HG02623 (cell line): ENCODE measurements around the gene CLEC10A.
"Not testable (repeated sequence)": the region's sequence is repeated elsewhere in the genome, so short reads cannot be mapped to it uniquely, and the experiment has no call there.

ENCODE experiments used
- ATAC-seq: cut with Tn5 transposase; IDR thresholded peaks from one replicate; pipeline ENCODE4 v1.9.1; 2021; ENCODE audit warnings: moderate library complexity; ENCODE audit not compliant: unreplicated experiment

CLEC10A gene

DNA sequence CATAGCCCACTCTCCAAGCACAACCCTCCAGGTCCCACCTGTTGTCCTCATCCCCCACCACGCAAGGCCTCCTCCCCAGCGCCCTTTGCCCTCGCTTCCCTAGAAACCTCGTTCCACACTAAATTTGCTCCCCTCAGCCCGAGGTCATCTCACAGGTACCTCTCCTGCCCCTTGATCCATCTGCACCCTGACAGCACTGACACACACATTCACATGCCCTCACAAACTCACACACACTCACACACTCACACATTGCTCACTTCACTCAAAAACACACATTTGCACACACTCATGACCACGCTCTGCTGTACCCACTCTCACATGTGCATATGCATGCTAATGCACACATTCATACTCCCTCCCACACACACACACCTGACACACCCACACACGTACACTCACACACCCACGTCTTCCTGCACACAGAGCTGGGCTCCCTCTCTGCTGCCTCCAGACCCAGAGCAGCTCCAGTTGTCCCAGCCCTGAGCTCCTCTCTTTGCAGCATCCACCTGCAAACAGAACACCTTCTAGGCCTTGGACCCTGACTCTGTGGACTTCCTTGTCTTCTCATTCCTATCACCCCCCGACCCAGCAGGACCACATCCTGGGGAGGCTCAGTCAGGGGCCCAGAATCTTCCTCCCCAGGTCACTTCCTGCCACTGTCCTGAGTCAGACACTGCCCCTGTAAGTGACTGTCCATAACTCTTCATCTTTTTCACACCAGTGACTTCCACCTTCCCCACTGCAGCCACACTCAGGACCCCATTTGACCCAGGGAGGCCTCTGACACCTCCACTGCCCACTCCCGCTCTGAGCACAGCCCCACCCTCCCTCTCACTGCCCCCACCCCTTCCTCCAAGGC lies 29.6 kb upstream of the CLEC10A start:
- no peak for ATAC-seq

DNA sequence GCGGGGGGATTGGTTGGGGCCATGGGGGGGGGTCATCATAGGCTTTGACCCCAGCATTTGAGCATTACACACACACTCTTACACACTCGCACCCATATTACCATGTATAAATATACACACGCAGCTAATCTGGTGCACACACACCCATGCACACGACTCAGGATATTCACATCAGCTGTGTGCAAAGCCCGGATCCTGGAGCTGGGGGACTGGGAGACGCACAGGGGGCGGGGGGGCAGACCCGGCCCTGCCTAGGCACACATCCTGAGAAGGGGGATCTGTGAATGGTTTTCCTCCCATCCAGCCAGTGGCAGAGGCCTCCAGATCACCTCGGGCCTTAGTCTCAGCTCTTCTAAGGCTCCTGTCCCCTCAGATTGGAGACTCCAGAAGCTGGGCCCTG lies 28.9 kb upstream of the CLEC10A start:
- ATAC-seq: no peak

DNA sequence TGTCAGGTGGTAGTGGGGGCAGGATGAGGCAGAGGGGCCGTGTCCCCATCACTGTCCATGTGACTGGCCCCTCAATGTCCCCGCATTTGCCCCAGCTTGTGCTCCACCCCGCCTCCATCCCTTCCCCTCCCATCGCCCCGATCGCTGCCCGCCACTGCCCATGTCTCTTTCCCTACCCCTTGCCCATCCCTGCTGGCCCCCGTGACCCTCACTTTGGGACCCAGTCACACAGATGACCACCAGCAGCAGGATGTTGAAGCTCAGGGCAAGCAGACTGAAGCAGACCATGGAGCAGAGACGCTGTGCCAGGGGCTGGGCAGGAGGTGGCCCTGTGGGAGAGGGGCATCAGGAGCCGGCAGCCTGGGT lies 28.5 kb upstream of the CLEC10A start:
- no peak for ATAC-seq

DNA sequence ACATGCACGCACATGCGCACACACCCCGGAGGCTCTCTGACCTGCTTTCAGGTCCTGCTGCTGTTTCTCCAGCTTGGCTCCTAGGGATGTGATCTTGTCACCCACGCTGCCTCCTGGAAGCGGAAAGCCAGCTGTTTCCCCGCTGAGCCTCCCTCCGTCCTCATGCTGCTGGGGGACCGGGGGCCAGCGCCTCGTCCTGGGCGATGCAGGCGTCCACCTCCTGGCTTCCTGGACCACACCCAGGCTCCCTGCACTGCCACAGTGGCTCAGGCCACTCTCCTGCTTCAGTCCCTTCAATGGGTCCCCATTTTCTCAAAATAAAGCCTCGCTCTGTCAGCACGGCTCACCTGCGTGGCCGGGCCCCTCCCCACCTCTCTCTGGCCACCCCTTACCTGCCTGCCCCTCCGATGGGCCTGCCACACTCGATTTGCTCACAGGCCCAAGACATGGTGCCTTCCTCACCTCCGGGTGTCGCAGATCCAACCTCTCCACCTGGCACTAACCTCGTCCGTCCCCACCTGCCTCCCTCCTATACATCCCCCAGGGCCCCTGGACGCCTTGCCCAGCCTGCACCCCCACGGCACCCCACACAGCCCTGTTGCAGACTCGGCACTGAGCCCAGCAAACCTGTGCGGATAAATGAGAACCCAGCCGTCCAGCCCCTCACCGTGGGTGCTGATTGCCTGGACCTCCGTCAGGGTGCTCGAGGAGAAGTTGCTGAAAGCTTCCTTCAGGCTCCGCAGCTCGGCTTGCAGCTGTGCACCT lies 27.9 kb upstream of the CLEC10A start:
- no peak for ATAC-seq

DNA sequence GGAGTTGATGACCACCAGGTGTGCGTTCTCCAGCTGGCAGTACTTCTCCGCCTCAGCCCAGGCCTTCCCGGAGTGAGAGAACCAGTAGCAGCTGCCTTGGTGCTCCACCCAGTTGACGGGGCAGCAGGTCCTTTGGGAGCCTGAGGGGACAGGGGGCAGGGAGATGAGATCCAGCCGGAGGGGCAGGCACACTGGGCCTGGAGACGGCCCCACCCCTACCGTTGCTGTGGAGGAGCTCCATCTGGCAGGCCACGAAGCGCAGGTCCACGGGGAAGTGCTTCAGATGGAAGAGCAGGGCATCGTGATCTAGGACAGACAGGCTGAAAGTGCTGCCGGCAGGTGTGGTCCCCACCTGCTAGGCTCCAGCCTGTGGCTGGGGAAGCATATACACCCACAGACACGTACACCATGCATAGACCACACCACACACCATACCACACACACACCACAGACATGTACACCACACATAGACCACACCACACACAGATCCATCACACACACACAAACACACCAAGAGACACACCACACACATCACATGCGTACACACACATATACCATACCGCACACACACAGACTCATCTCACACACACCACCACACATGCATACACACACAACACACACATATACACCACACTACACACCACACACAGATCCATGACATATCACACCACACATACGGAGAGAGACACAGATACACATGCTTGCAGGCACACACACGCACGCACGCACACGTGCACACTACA lies 27.1 kb upstream of the CLEC10A start:
- ATAC-seq: no peak

DNA sequence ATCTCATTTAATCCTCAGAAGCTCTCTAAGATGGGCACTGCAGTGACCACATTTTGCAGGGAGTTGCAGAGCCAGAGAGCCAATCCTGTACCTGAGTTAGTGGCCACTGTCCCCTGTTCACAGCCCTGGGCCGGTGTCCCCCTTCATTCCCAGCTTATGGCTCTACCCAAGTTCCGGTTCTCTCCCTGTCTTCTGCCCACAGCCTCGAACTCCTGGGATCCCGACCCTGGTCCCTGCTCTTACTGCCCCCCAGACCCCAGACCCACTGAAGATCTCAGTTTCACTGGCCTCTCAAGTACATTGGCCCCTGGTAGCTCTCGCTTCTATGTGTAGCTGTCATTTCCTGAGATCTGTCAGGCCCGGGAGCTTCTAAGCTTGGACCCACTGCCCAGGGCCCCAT lies 22.4 kb upstream of the CLEC10A start:
- no peak for ATAC-seq

DNA sequence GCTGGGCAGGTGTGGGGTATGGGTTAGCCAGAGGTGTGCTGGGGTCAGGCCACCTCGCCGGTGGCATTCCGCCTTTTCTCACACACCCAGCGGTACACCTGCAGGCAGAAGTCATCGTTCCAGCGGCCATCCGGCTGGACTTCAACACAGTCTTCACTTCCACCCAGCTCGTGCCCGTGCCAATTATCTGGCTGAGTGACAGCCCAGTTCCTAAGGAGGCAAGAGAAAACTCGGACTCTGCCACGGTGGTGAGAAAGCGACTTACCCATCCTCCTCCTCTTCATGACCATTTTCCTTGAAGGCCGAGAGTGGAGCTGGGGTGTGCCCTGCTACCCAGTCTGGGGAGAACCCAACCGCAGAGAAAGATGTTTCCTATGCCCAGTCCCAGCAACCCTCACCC lies 21.5 kb upstream of the CLEC10A start:
- ATAC-seq: no peak

DNA sequence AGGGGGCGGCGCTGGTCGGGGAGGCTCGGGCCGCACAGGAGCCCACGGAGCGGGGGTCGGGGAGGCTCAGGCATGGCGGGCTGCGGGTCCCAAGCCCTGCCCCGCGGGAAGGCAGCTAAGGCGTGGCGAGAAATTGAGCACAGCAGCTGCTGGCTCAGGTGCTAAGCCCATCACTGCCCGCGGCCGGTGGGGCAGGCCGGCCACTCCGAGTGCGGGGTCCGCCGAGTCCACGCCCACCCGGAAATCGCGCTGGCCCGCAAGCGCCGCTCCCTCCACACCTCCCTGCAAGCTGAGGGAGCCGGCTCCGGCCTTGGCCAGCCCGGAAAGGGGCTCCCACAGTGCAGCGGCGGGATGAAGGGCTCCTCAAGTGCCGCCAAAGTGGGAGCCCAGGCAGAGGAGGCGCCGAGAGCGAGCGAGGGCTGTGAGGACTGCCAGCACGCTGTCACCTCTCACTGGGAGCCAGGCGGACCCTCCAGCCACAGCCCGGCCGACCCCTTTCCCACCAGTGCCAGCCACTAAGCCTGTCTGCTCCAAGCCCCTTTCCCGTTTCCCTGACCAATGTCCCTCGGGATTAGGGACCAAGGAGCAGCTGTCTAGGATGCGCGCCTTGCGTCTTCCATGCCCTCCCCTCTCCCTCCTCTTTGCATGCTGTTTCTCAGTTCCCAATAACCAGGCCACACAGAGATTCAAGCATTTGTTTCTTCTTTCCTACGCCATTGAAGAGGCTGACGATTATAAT lies 20.8 kb upstream of the CLEC10A start:
- not testable (repeated sequence) for ATAC-seq

DNA sequence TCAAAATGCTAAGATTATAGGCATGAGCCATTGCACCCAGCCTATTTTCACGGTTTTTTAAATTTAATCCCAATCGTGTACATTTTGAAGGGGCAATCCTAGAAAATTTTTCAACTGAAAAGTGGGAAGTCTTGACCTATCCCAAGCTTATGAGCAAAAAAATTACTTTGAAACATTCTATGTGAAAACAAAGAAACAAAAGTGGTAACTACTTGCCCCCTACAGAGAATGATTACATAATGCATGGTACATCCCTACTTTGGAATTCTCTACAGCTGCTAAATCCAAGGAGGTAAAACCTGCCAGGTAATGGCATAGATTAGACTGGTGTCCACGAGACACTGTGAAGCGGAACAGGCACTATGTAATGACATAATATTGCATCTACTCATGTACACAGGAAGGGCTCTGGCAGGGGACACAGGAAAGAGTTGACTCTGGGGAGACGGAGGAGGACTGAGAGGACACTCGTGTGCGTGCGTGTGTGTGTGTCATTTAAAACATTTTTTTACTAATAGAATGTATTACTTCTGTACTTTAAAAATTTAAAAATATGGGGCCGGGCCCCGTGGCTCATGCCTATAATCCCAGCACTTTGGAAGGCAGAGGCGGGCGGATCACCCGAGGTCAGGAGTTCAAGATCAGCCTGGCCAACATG lies 18.9 kb upstream of the CLEC10A start:
- no peak for ATAC-seq

DNA sequence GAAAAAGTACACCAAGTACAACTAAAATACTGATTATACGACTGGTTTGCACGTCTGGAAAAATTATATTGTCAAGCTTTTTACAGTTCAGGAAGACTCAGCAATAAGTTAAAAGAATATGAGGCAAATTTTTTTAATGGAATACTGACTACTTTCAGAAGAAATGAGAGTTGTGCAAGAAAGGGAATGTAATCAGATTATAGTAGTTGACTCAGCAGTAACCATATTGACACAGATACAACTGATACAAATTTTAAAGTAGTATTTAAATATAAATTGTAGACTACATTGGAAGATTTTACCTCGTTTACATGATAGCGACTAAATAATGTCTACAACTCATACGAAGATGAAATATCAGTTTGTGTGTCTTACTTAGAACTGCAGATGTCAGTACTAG lies 17.9 kb upstream of the CLEC10A start:
- ATAC-seq: no peak

DNA sequence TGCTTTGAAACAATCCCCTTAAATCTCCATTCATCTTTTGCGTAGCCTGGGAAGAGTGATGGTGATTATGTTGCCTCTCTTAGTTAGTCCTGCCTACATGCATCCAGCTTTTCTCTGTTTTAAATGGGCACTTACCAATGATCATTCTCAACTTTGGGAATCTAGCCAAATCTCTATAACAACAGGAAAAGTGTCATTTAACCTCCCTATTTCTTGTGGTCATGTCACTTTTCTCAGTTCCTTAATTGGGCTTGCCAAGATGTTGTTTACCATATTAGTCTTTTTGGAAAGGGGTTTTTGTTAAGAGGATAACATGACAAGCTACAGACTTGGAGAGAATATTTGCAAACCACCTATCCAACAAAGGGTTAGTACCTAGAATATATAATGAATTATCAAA lies 15.6 kb upstream of the CLEC10A start:
- ATAC-seq: no peak

DNA sequence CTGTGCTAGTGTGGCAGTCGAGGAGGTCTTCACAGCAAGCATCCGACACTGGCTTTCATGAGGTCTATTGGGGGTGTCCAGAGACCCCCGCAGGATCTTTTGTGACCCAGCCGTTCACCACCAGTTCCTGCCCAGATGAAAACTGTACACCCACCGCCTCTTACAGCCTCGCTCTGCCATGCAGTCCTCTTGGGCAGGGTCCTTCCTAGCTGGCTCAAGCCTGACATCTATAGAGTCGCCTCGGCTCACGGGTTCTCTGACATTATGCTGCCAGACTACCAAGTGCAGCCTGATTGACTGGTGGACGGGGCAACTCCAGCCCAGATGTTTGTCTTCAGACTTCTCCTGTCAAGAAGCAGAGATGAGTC lies 14.6 kb upstream of the CLEC10A start:
- no peak for ATAC-seq

DNA sequence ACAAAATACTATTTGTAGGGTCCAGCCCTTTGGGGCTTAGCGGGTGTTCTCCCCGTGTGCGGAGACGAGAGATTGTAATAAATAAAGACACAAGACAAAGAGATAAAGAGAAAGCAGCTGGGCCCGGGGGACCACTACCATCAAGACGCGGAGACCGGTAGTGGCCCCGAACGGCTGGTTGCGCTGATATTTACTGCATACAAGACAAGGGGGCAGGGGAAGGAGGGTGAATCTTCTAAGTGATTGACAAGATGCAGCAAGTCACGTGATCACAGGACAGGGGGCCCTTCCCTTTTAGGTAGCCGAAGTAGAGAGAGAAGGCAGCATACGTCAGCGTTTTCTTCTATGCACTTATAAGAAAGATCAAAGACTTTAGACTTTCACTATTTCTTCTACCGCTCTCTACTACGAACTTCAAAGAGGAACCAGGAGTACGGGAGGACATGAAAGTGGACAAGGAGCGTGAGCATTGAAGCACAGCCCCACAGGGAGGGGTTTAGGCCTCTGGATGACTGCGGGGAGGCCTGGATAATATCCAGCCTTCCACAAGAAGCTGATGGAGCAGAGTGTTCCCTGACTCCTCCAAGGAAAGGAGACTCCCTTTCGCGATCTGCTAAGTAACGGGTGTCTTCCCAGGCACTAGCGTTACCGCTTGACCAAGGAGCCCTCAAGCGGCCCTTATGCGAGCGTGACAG lies 11.4 kb upstream of the CLEC10A start:
- ATAC-seq: not testable (repeated sequence)

DNA sequence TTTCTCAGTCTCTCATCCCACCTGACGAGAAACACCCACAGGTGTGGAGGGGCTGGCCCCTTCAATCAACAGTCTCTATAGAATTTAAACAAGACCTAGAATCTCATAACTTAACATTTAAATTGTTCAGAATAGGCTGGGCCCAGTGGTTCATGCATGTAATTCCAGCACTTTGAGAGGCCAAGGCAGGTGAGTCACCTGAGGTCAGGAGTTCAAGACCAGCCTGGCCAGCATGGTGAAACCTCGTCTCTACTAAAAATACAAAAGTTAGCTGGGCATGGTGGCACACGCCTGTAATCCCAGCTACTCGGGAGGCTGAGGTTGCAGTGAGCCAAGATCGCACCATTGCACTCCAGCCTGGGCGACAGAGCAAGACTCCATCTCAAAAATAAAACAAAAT lies 9.5 kb upstream of the CLEC10A start:
- ATAC-seq: not testable (repeated sequence)

DNA sequence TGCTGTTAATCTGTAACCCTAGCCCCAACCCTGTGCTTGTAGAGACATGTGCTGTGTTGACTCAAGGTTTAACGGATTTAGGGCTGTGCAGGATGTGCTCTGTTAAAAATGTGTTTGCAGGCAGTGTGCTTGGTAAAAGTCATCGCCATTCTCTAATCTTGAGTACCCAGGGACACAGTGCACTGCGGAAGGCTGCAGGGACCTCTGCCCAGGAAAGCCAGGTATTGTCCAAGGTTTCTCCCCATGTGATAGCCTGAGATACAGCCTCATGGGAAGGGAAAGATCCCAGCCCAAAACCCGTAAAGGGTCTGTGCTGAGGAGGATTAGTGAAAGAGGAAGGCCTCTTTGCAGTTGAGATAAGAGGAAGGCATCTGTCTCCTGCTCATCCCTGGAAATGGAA lies 8.4 kb upstream of the CLEC10A start:
- not testable (repeated sequence) for ATAC-seq

DNA sequence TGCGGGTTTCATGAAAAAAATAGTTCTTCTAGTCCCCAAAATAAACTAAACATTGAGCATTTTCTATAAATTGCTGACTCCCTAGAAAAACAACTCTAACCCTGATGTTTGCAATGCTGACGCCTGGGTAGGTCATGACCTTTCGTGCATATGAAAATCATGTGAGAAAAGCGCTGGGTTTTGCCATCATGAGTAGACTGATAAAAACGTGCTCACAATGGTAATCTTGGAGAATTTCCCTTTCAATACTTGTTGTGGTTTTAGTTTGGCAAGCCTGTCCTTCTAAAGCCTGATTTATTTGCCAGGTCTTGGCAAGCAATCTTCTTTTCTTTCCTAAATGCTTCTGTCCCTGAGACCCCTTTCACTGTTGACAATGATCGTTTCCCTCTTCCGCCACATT lies 4.0 kb upstream of the CLEC10A start:
- no peak for ATAC-seq

DNA sequence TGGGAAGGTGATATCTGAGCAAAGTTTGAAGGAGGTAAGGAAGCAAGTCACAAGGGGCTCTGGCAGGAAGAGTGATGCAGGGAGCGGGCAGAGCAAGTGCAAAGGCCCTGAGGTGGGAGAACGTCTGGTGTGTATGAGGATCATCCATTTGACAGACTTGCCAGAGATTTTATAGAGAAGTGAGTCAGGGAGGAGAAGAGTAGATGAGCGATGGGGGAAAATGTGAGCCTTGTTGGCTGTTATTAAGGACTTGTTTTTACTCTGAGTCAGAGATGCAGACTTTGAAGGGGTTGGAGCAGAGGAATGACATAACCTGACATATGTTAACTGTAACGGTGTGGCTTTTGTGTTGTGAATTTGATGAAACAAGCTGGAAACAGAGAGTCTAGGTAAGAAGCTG lies 3.5 kb upstream of the CLEC10A start:
- no peak for ATAC-seq

DNA sequence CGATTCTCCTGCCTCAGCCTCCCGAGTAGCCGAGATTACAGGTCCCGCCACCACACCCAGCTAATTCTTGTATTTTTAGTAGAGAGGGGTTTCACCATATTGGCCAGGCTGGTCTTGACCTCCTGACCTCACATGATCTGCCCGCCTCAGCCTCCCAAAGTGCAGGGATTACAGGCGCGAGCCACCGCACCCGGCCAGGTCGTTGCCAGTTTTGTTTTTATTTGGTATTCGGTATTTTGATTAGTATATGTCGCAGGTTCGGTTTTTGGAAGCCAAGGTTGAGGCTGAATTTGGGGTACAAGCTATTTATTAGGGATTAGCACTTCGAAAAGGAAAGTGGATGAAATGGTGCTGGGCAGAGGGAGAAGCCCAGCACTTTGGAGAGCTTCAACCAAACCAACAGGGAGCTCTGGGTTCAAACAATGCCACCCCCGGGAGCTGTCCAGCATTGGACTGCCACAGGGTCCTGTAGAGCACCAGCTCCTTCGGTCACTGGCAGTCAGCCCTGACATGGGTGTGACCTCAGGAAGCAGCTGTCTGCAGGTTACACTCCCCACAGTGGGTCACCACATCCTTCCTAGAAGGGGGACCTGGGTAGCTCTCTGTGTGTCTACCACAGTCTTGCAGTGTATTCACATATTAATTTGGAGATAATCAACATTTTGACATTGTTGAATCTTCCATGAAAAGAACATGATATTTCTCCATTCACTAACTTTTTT lies 1.5 kb upstream of the CLEC10A start:
- ATAC-seq: no peak

DNA sequence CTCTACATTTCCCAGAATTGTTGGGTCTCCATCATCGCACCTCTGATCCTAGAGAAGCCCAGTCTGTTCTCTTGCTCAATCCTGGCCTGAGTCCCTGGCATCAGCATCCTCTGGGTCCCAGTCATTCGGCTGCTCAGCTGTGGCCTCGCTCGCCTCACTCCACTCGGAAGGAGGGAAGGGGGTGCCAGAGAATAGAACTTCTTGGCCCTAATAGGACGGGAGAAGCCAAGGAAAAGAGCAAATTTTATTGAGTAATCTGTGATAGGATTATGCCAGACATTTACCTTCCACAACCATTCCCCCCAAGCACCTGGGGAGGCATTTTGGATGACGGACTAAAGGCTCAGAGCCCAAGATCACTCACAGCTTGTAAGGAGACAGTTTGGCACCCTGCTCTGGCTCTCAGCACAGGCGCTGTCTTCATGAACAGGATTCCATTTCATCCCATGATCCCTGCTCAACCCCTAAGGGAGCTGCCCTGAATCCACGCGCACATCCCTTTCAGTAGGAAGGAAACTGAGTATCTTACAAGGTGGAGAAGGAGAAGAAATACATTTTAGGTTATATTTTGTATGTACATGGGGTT lies 498 bp upstream of the CLEC10A start:
- ATAC-seq: no peak
